HEK293 (cell line): Measurements from ENCODE around the gene UGT1A1.

Source experiments
- CTCF ChIA-PET: fragments of 350-600 bp; formaldehyde crosslinking; extraction: SDS; loops from one replicate; lab custom pipeline; 2021; ENCODE audit warnings: antibody characterized with exemption; lab: Yijun Ruan, JAX
- POLR2A ChIA-PET: fragments of 300-600 bp; formaldehyde crosslinking; extraction: SDS; loops from one replicate; lab custom pipeline; 2020; ENCODE audit warnings: antibody characterized with exemption, inconsistent platforms; lab: Yijun Ruan, JAX
- H3K27ac ChIP-seq: fragments of 200-500 bp; sonication (Bioruptor generic); 2 replicates; pipeline ENCODE4 v1.5.1; 2014; ENCODE audit warnings: low read depth, low read length, control low read depth, inconsistent platforms; ENCODE audit errors: extremely low read depth
- H3K36me3 ChIP-seq, 2 experiments: fragments of 200-500 bp in 1 of 2; sonication (Bioruptor generic) in 1 of 2; 1 replicate in 1 of 2; 2 replicates in 1 of 2; pipeline ENCODE4 v1.5.1; 2014 to 2017; ENCODE audit warnings: inconsistent platforms in 2 of 2, low read length in 2 of 2; ENCODE audit not compliant: control insufficient read depth in 2 of 2, insufficient read depth in 1 of 2
- H3K4me1 ChIP-seq: fragments of 200-500 bp; sonication (Bioruptor generic); 2 replicates; pipeline ENCODE4 v1.5.1; 2014; ENCODE audit warnings: mild to moderate bottlenecking, low read length, inconsistent platforms; ENCODE audit not compliant: control insufficient read depth, insufficient read depth
- H3K4me3 ChIP-seq: 2 replicates; pipeline ENCODE4 v1.5.1; 2011; ENCODE audit warnings: low read depth, mild to moderate bottlenecking, control low read depth, low read length, moderate library complexity
- H3K9me3 ChIP-seq: fragments of 200-500 bp; sonication (Bioruptor generic); 2 replicates; pipeline ENCODE4 v1.5.1; 2014; ENCODE audit warnings: low read depth, low read length, inconsistent platforms; ENCODE audit not compliant: control insufficient read depth, insufficient read depth
- BCL11A ChIP-seq: fragments of 450-650 bp; formaldehyde crosslinking; IDR thresholded peaks from 2 replicates; pipeline ENCODE4 v1.5.1; 2016; ENCODE audit warnings: low read depth, missing biosample characterization, missing genetic modification characterization
- KLF1 ChIP-seq: fragments of 450-650 bp; formaldehyde crosslinking; IDR thresholded peaks from 2 replicates; pipeline ENCODE4 v1.5.1; 2016; ENCODE audit warnings: missing biosample characterization, missing genetic modification characterization
- KLF10 ChIP-seq: fragments of 450-650 bp; IDR thresholded peaks from 2 replicates; pipeline ENCODE4 v1.5.1; 2018; ENCODE audit warnings: missing biosample characterization, mild to moderate bottlenecking, missing genetic modification characterization
- MYNN ChIP-seq: fragments of 450-650 bp; formaldehyde crosslinking; IDR thresholded peaks from 2 replicates; pipeline ENCODE4 v1.5.1; 2016; ENCODE audit warnings: missing biosample characterization, missing genetic modification characterization, borderline replicate concordance
- PRDM1 ChIP-seq: fragments of 450-650 bp; formaldehyde crosslinking; IDR thresholded peaks from 2 replicates; pipeline ENCODE4; 2016; ENCODE audit warnings: missing biosample characterization, missing genetic modification characterization
- ZBTB48 ChIP-seq: fragments of 450-650 bp; formaldehyde crosslinking; IDR thresholded peaks from 2 replicates; pipeline ENCODE4 v1.5.1; 2016; ENCODE audit warnings: missing biosample characterization, missing genetic modification characterization
- ZBTB8A ChIP-seq: fragments of 450-650 bp; formaldehyde crosslinking; IDR thresholded peaks from 2 replicates; pipeline ENCODE4 v1.5.1; 2016; ENCODE audit warnings: missing biosample characterization, missing genetic modification characterization
- ZFHX2 ChIP-seq: fragments of 450-650 bp; formaldehyde crosslinking; conservative IDR thresholded peaks from 2 replicates; pipeline ENCODE4 v1.5.1; 2016; ENCODE audit warnings: missing biosample characterization, missing genetic modification characterization
- ZNF112 ChIP-seq: fragments of 450-650 bp; formaldehyde crosslinking; IDR thresholded peaks from 2 replicates; pipeline ENCODE4 v1.5.0; 2017; ENCODE audit warnings: missing biosample characterization, missing genetic modification characterization
- ZNF16 ChIP-seq: fragments of 450-650 bp; formaldehyde crosslinking; IDR thresholded peaks from 2 replicates; pipeline ENCODE4 v1.5.1; 2016; ENCODE audit warnings: low read depth, missing biosample characterization, missing genetic modification characterization
- ZNF239 ChIP-seq: fragments of 450-650 bp; formaldehyde crosslinking; IDR thresholded peaks from 2 replicates; pipeline ENCODE4 v1.5.1; 2016; ENCODE audit warnings: missing biosample characterization, missing genetic modification characterization
- ZNF24 ChIP-seq: fragments of 450-650 bp; formaldehyde crosslinking; IDR thresholded peaks from 2 replicates; pipeline ENCODE4 v1.5.1; 2016; ENCODE audit warnings: missing biosample characterization, missing genetic modification characterization
- ZNF37A ChIP-seq: fragments of 450-650 bp; IDR thresholded peaks from 2 replicates; pipeline ENCODE4 v1.5.1; 2018; ENCODE audit warnings: missing biosample characterization, missing genetic modification characterization
- ZNF394 ChIP-seq: fragments of 450-650 bp; formaldehyde crosslinking; IDR thresholded peaks from 2 replicates; pipeline ENCODE4 v1.5.1; 2016; ENCODE audit warnings: missing biosample characterization, missing genetic modification characterization, mild to moderate bottlenecking, moderate library complexity, borderline replicate concordance
- ZNF433 ChIP-seq: fragments of 450-650 bp; formaldehyde crosslinking; IDR thresholded peaks from 2 replicates; pipeline ENCODE4 v1.5.1; 2016; ENCODE audit warnings: missing biosample characterization, missing genetic modification characterization, low read depth
- ZNF48 ChIP-seq: fragments of 450-650 bp; formaldehyde crosslinking; IDR thresholded peaks from 2 replicates; pipeline ENCODE4 v1.5.1; 2016; ENCODE audit warnings: missing biosample characterization, missing genetic modification characterization
- ZNF514 ChIP-seq: fragments of 450-650 bp; formaldehyde crosslinking; IDR thresholded peaks from 2 replicates; pipeline ENCODE4 v1.5.1; 2016; ENCODE audit warnings: missing biosample characterization, missing genetic modification characterization
- ZNF521 ChIP-seq: fragments of 450-650 bp; formaldehyde crosslinking; IDR thresholded peaks from 2 replicates; pipeline ENCODE4 v1.5.1; 2017; ENCODE audit warnings: missing biosample characterization, mild to moderate bottlenecking, missing genetic modification characterization
- ZNF561 ChIP-seq: fragments of 450-650 bp; IDR thresholded peaks from 2 replicates; pipeline ENCODE4 v1.5.1; 2018; ENCODE audit warnings: missing biosample characterization, missing genetic modification characterization, borderline replicate concordance
- ZNF654 ChIP-seq: fragments of 450-650 bp; formaldehyde crosslinking; IDR thresholded peaks from 2 replicates; pipeline ENCODE4 v1.5.1; 2016; ENCODE audit warnings: low read depth, missing biosample characterization, missing genetic modification characterization
- ZNF707 ChIP-seq: fragments of 450-650 bp; formaldehyde crosslinking; IDR thresholded peaks from 2 replicates; pipeline ENCODE4 v1.5.1; 2016; ENCODE audit warnings: missing biosample characterization, missing genetic modification characterization
- ZNF777 ChIP-seq: fragments of 450-650 bp; formaldehyde crosslinking; IDR thresholded peaks from 2 replicates; pipeline ENCODE4 v1.5.1; 2017; ENCODE audit warnings: missing biosample characterization, missing genetic modification characterization, borderline replicate concordance
- ZNF785 ChIP-seq: fragments of 450-650 bp; formaldehyde crosslinking; IDR thresholded peaks from 2 replicates; pipeline ENCODE4 v1.5.1; 2016; ENCODE audit warnings: missing biosample characterization, missing genetic modification characterization
- ZNF792 ChIP-seq: fragments of 450-650 bp; formaldehyde crosslinking; IDR thresholded peaks from 2 replicates; pipeline ENCODE4 v1.5.1; 2016; ENCODE audit warnings: missing biosample characterization, missing genetic modification characterization
- ZNF830 ChIP-seq: fragments of 450-650 bp; IDR thresholded peaks from 2 replicates; pipeline ENCODE4 v1.5.0; 2018; ENCODE audit warnings: missing biosample characterization, missing genetic modification characterization, low read depth, mild to moderate bottlenecking, moderate library complexity
- ZNF837 ChIP-seq: fragments of 450-650 bp; formaldehyde crosslinking; IDR thresholded peaks from 2 replicates; pipeline ENCODE4 v1.5.1; 2016; ENCODE audit warnings: missing biosample characterization, missing genetic modification characterization
- ZSCAN16 ChIP-seq: fragments of 450-650 bp; formaldehyde crosslinking; IDR thresholded peaks from 2 replicates; pipeline ENCODE4 v1.5.1; 2016; ENCODE audit warnings: missing biosample characterization, missing genetic modification characterization
- TF ChIP-seq, protein P1 (sequence below): fragments of 450-650 bp; formaldehyde crosslinking; IDR thresholded peaks from 2 replicates; pipeline ENCODE4 v1.5.1; 2017; ENCODE audit warnings: missing biosample characterization, missing genetic modification characterization
- TF ChIP-seq, protein P2 (sequence below): fragments of 450-650 bp; formaldehyde crosslinking; IDR thresholded peaks from 2 replicates; pipeline ENCODE4 v1.5.1; 2017; ENCODE audit warnings: missing biosample characterization, missing genetic modification characterization
- TF ChIP-seq, protein P3 (sequence below): fragments of 450-650 bp; formaldehyde crosslinking; IDR thresholded peaks from 2 replicates; pipeline ENCODE4 v1.5.1; 2016; ENCODE audit warnings: missing biosample characterization, missing genetic modification characterization, low read depth

Gene UGT1A1

DNA sequence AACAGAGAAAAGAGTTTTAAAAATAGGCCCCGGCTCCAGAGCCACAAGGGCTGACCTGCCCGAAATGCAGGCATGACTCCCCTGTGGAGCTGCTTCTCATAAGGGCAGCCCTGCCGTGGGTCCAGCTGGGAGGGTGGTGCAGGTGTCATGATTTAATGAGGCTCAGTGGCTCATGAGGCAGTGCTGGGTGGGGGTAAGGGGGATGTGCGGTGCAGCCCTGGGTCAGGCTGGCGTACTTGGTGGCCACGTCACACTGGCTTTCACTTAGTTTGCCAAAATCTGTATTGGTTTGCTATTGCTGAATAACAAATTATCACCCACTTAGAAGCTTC lies 60.7 kb downstream of the UGT1A1 start:
- Histone ChIP-seq H3K4me1 (peaks cover 5% of the 10 kb centered on the region; the same call in 1 of the 2 replicates), H3K4me3 (no peak overlapping the region), H3K36me3 (no peaks in the 10 kb centered on the region), H3K27ac (no peak overlapping the region), H3K9me3 (no peaks in the 10 kb centered on the region)
- TF ChIP-seq BCL11A: no peak
- TF ChIP-seq, protein P1, sequence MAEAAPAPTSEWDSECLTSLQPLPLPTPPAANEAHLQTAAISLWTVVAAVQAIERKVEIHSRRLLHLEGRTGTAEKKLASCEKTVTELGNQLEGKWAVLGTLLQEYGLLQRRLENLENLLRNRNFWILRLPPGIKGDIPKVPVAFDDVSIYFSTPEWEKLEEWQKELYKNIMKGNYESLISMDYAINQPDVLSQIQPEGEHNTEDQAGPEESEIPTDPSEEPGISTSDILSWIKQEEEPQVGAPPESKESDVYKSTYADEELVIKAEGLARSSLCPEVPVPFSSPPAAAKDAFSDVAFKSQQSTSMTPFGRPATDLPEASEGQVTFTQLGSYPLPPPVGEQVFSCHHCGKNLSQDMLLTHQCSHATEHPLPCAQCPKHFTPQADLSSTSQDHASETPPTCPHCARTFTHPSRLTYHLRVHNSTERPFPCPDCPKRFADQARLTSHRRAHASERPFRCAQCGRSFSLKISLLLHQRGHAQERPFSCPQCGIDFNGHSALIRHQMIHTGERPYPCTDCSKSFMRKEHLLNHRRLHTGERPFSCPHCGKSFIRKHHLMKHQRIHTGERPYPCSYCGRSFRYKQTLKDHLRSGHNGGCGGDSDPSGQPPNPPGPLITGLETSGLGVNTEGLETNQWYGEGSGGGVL: no peak
- no peak for TF ChIP-seq PRDM1 (tag by site-specific recombination)
- no peak for TF ChIP-seq KLF10
- no peak for TF ChIP-seq ZNF514 (tag by site-specific recombination)
- no peak for TF ChIP-seq ZNF239
- TF ChIP-seq ZSCAN16 (tag by site-specific recombination): no peak
- TF ChIP-seq ZNF837 (tag by site-specific recombination): no peak
- no peak for TF ChIP-seq ZNF112 (tag by site-specific recombination)
- no peak for TF ChIP-seq ZNF24 (tag by site-specific recombination)
- TF ChIP-seq, protein P2, sequence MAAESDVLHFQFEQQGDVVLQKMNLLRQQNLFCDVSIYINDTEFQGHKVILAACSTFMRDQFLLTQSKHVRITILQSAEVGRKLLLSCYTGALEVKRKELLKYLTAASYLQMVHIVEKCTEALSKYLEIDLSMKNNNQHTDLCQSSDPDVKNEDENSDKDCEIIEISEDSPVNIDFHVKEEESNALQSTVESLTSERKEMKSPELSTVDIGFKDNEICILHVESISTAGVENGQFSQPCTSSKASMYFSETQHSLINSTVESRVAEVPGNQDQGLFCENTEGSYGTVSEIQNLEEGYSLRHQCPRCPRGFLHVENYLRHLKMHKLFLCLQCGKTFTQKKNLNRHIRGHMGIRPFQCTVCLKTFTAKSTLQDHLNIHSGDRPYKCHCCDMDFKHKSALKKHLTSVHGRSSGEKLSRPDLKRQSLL (tag by site-specific recombination): no peak
- no peak for TF ChIP-seq ZNF654
- TF ChIP-seq ZNF521: no peak
- TF ChIP-seq ZBTB48: no peak
- TF ChIP-seq ZBTB8A (tag by site-specific recombination): no peak
- POLR2A ChIA-PET: no interaction called here
- CTCF ChIA-PET: no interaction called here

DNA sequence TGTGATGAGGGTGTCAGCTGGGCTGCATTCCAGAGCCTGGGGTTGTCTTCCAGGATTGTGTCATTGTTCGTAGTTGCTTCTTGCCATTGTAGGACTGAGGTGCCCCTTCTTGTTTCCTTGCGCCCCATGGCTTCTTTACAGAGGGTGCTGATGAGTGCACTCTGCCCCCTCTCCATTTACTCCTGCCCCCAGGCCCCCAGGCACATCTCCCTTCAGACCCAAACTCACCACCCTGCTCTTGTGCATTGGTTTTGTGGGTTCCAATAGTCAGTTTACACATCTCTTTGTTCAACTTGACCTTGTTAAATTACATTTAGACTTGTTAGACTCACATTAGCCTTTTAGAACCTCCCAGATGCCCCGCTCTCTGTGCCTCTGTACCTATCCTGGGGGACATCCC lies 61.1 kb downstream of the UGT1A1 start:
- no peak overlapping the region for H3K27ac ChIP-seq
- TF ChIP-seq ZNF785 (tag by site-specific recombination): no peak
- TF ChIP-seq ZNF394 (tag by site-specific recombination): no peak
- no peak for TF ChIP-seq ZBTB48
- TF ChIP-seq ZFHX2 (tag by site-specific recombination): no peak
- no peak for TF ChIP-seq ZNF48 (tag by site-specific recombination)
- no peak for TF ChIP-seq ZNF707 (tag by site-specific recombination)
- TF ChIP-seq ZNF433 (tag by site-specific recombination): no peak
- no peak for TF ChIP-seq ZNF561 (tag by site-specific recombination)
- TF ChIP-seq ZNF521: no peak
- TF ChIP-seq ZNF830: no peak
- TF ChIP-seq ZNF16 (tag by site-specific recombination): no peak
- no peak for TF ChIP-seq ZNF792 (tag by site-specific recombination)
- TF ChIP-seq ZNF777: no peak
- TF ChIP-seq KLF1 (tag by site-specific recombination): no peak
- TF ChIP-seq ZNF37A (tag by site-specific recombination): no peak
- no peak for TF ChIP-seq MYNN (tag by site-specific recombination)
- TF ChIP-seq, protein P3, sequence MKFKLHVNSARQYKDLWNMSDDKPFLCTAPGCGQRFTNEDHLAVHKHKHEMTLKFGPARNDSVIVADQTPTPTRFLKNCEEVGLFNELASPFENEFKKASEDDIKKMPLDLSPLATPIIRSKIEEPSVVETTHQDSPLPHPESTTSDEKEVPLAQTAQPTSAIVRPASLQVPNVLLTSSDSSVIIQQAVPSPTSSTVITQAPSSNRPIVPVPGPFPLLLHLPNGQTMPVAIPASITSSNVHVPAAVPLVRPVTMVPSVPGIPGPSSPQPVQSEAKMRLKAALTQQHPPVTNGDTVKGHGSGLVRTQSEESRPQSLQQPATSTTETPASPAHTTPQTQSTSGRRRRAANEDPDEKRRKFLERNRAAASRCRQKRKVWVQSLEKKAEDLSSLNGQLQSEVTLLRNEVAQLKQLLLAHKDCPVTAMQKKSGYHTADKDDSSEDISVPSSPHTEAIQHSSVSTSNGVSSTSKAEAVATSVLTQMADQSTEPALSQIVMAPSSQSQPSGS (tag by site-specific recombination): no peak
- TF ChIP-seq, all 188 proteins: peak for 0
- peaks cover 5% of the 10 kb centered on the region; the same call in 1 of the 2 replicates for H3K4me1 ChIP-seq
- POLR2A ChIA-PET: no interaction called here
- no peaks in the 10 kb centered on the region for H3K36me3 ChIP-seq
- CTCF ChIA-PET: no interaction called here
- no peak overlapping the region for H3K4me3 ChIP-seq
- H3K9me3 ChIP-seq: no peaks in the 10 kb centered on the region
